Activated CD8-positive, alpha-beta memory T cell treated with anti-CD3 and anti-CD28 coated beads for 36 hours (primary cell): ENCODE data around the gene TSNAXIP1. TPM values are rescaled to one million over a fixed set of nuclear protein-coding genes. Genes with fewer than 3 reads are reported as not detected.

Source experiments
- CTCF ChIA-PET: fragments of 350-600 bp; sonication (Branson Sonifier 250); formaldehyde crosslinking; loops from one replicate; lab custom pipeline; 2021; ENCODE audit warnings: antibody characterized with exemption; lab: Charles Lee
- POLR2A ChIA-PET: fragments of 350-600 bp; sonication (Branson Sonifier 250); formaldehyde crosslinking; loops from one replicate; lab custom pipeline; 2021; ENCODE audit warnings: antibody characterized with exemption; lab: Charles Lee
- total RNA-seq, 2 experiments: library from RNA; stranded (reverse); gene quantifications; one replicate each; pipeline ENCODE4 v1.2.3, GENCODE V29; 2021

TSNAXIP1 gene
- 1 to 10 TPM in 1 of 2 experiments, under 1 TPM in 1; 0.84 to 1.7 TPM for total RNA-seq

- ChIA-PET POLR2A (interaction anchor here (0.6 to 1.7 kb wide), 5 partner anchors 27 to 146 kb away, joined by 3 to 5 read pairs (median 4); partner anchors contain the start of genes ACD, C16orf86, ENKD1 and GFOD2), CTCF (interaction anchor here (0.5 to 3.2 kb wide), 8 partner anchors 10 to 286 kb away, joined by 3 to 31 read pairs (median 4); partner anchors contain the start of genes CENPT and GFOD2)
These were observed at the start of gene TSNAXIP1, which contains the start of gene RANBP10 for GRCh38 chr16:67806428-67807147. Gene TSNAXIP1 (plus strand): TSS chr16:67806889. CDS start chr16:67807150, 261 bp downstream. Gene RANBP10 (minus strand): TSS chr16:67806560. CDS start chr16:67806536, 24 bp downstream.

- POLR2A ChIA-PET = no interaction called here
- CTCF ChIA-PET = interaction anchor here (0.9 to 1.5 kb wide), 2 partner anchors 57 to 59 kb away, joined by 3 read pairs; no protein-coding TSS in a partner anchor
These were observed 48.7 kb upstream of the TSNAXIP1 start for GRCh38 chr16:67758006-67758405.

- POLR2A ChIA-PET = no interaction called here
- CTCF ChIA-PET = interaction anchor here (0.9 kb wide), 1 partner anchor 56 kb away, joined by 3 read pairs; no protein-coding TSS in a partner anchor
These were observed 47.7 kb upstream of the TSNAXIP1 start for GRCh38 chr16:67758966-67759365.

GRCh38 chr16:67760206-67760955 lies 46.3 kb upstream of the TSNAXIP1 start:
- CTCF ChIA-PET = interaction anchor here (1.1 kb wide), 1 partner anchor 56 kb away, joined by 4 read pairs; no protein-coding TSS in a partner anchor
- POLR2A ChIA-PET = no interaction called here

- ChIA-PET POLR2A (no interaction called here), CTCF (interaction anchor here (1.1 kb wide), 1 partner anchor 56 kb away, joined by 4 read pairs; no protein-coding TSS in a partner anchor)
These were observed 45.8 kb upstream of the TSNAXIP1 start for GRCh38 chr16:67760956-67761230.

GRCh38 chr16:67761924-67762323 lies 44.8 kb upstream of the TSNAXIP1 start:
- ChIA-PET CTCF (no interaction called here), POLR2A (no interaction called here)

- POLR2A ChIA-PET = no interaction called here
- CTCF ChIA-PET = interaction anchor here (0.8 kb wide), 1 partner anchor 54 kb away, joined by 4 read pairs; no protein-coding TSS in a partner anchor
These were observed 44.3 kb upstream of the TSNAXIP1 start for GRCh38 chr16:67762385-67762784.

- CTCF ChIA-PET = interaction anchor here (0.8 kb wide), 1 partner anchor 53 kb away, joined by 4 read pairs; no protein-coding TSS in a partner anchor
These were observed 43.6 kb upstream of the TSNAXIP1 start for GRCh38 chr16:67763066-67763465.

GRCh38 chr16:67764158-67764667 lies 42.5 kb upstream of the TSNAXIP1 start:
- CTCF ChIA-PET = no interaction called here
- POLR2A ChIA-PET = no interaction called here

More at GRCh38 chr16:67763066-67763465, 43.6 kb upstream of the TSNAXIP1 start:
- POLR2A ChIA-PET = no interaction called here

GRCh38 chr16:67766291-67766690 lies 40.4 kb upstream of the TSNAXIP1 start:
- CTCF ChIA-PET = no interaction called here
- POLR2A ChIA-PET = no interaction called here

GRCh38 chr16:67767953-67768352 lies 38.7 kb upstream of the TSNAXIP1 start:
- ChIA-PET CTCF (no interaction called here), POLR2A (no interaction called here)

- ChIA-PET POLR2A (no interaction called here), CTCF (interaction anchor here (1.1 kb wide), 2 partner anchors 10 to 13 kb away, joined by 3 read pairs; no protein-coding TSS in a partner anchor)
These were observed 36.2 kb upstream of the TSNAXIP1 start for GRCh38 chr16:67770346-67770991.

- POLR2A ChIA-PET = no interaction called here
- CTCF ChIA-PET = no interaction called here
These were observed 33.6 kb upstream of the TSNAXIP1 start for GRCh38 chr16:67773099-67773498.

GRCh38 chr16:67773569-67774456 lies 32.9 kb upstream of the TSNAXIP1 start:
- ChIA-PET CTCF (no interaction called here), POLR2A (no interaction called here)

- ChIA-PET CTCF (no interaction called here), POLR2A (no interaction called here)
These were observed 32.2 kb upstream of the TSNAXIP1 start for GRCh38 chr16:67774457-67774853.

- POLR2A ChIA-PET = no interaction called here
- CTCF ChIA-PET = interaction anchor here (0.6 kb wide), 1 partner anchor 69 kb away, joined by 4 read pairs; no protein-coding TSS in a partner anchor
These were observed 31.4 kb upstream of the TSNAXIP1 start for GRCh38 chr16:67775273-67775672.

- CTCF ChIA-PET = interaction anchor here (1.5 to 1.8 kb wide), 2 partner anchors 10 to 152 kb away, joined by 3 read pairs; partner anchors contain the start of gene CTRL
These were observed 27.3 kb upstream of the TSNAXIP1 start for GRCh38 chr16:67779256-67780014.

More at GRCh38 chr16:67779256-67780014, 27.3 kb upstream of the TSNAXIP1 start:
- POLR2A ChIA-PET = no interaction called here
